Adrenal gland (tissue), 12 donors: ENCODE measurements around the gene CDH4. TPM values are rescaled to one million over a fixed set of nuclear protein-coding genes. Genes with fewer than 3 reads are reported as not detected.

Experiments used
- DNase-seq, 7 donors: peaks; one replicate each; pipeline ENCODE4 v3.0.0-alpha.2; 2019 to 2020
- H3K27ac ChIP-seq, 5 donors: fragments of 200-600 bp; sonication (generic) in 4 of 5; 1 replicate in 3 of 5; 2 replicates in 2 of 5; pipeline versions ENCODE4 v1.5.1 to v1.8.0; 2016 to 2020; ENCODE audit warnings: mild to moderate bottlenecking in 1 of 5
- H3K27me3 ChIP-seq: fragments of 200-600 bp; 2 replicates; pipeline ENCODE4 v1.8.0; 2021
- H3K36me3 ChIP-seq, 2 donors: fragments of 200-600 bp; replicated peaks in 1 of 2; 1 replicate in 1 of 2; 2 replicates in 1 of 2; pipeline versions ENCODE4 v1.5.1 to v1.8.0; 2018 to 2022
- H3K4me1 ChIP-seq, 2 donors: fragments of 200-600 bp; replicated peaks in 1 of 2; 1 replicate in 1 of 2; 2 replicates in 1 of 2; pipeline versions ENCODE4 v1.5.1 to v1.8.0; 2018 to 2021
- H3K4me3 ChIP-seq, 4 donors: fragments of 200-600 bp; sonication (generic) in 3 of 4; one replicate each; pipeline ENCODE4 v1.5.1; 2016 to 2018
- H3K9me3 ChIP-seq, 3 donors: fragments of 200-600 bp; sonication (generic) in 1 of 3; replicated peaks in 1 of 3; 1 replicate in 2 of 3; 2 replicates in 1 of 3; pipeline versions ENCODE4 v1.5.1 to v1.8.0; 2016 to 2021
- POLR2A ChIP-seq, 2 donors: fragments of 450-650 bp; IDR thresholded peaks; one replicate each; pipeline ENCODE4 v1.6.1; 2017; ENCODE audit warnings: antibody characterized with exemption in 2 of 2, mild to moderate bottlenecking in 2 of 2, moderate library complexity in 1 of 2
- WGBS, 4 donors: extraction: QIAGEN DNeasy Blood & Tissue Kit in 2 of 4; methylation state at CpG; one replicate each; pipeline versions ENCODE4 v1.1.5 to v1.1.7; 2013 to 2017; 5-methylcytosine and 5-hydroxymethylcytosine counted together
- intact Hi-C, 2 donors: fragments of 100-400 bp; cut with DNase I; formaldehyde crosslinking; loops; one replicate each; pipeline versions ENCODE4 v1.14.1 to v1.15.0; 2022 to 2023
- polyA plus RNA-seq, 3 donors: library from polyadenylated mRNA; stranded (reverse); fragments of 200-250 nt in 2 of 3; fragments of 350-450 nt in 1 of 3; fragmentation: Illumina TruSeq in 1 of 3; extraction: RNeasy Lipid Tissue Mini Kit (QIAGEN cat#74804) in 1 of 3; gene quantifications; one replicate each; pipeline ENCODE4 v1.2.3, GENCODE V29; 2013 to 2014
- total RNA-seq, 9 donors: library from RNA; depleted of rRNA in 4 of 9; stranded (reverse); fragments of >200 nt in 4 of 9; fragments of 120-200 nt in 1 of 9; fragmentation: NEBNext Ultra II Directional in 1 of 9; extraction: Animal tissue kit (Norgen Biotek cat#: 25700) in 1 of 9; gene quantifications; one replicate each; pipeline versions ENCODE4 v1.1.0 to v1.2.4, GENCODE V29; 2013 to 2023
- TF ChIP-seq, protein P1 (sequence below), 6 experiments: fragments of 450-650 bp in 4 of 6; fragments of 200-600 bp in 2 of 6; sonication (generic) in 1 of 6; IDR thresholded peaks; 1 replicate in 5 of 6; 2 replicates in 1 of 6; pipeline versions ENCODE4 v1.5.1 to v1.8.0; 2016 to 2021; ENCODE audit warnings: antibody characterized with exemption in 6 of 6, mild to moderate bottlenecking in 2 of 6, moderate library complexity in 1 of 6
- donor health status: healthy with polysubstance abuse.
- donor health status: Bipolar disorder and iron deficiency.
- donor health status: DM: yes; HTN: yes; CAD: no.
- donor health status: DM: no; HTN: no; CAD: no.
- donor health status: DM: no; HTN: no; CAD: no.
- donor health status: DM: yes; HTN: yes; CAD: no.

The CDH4 gene
- total and polyA plus RNA-seq, 12 donors: 0.08 to 0.53 (median 0.20) TPM; not detected in 3

DNA sequence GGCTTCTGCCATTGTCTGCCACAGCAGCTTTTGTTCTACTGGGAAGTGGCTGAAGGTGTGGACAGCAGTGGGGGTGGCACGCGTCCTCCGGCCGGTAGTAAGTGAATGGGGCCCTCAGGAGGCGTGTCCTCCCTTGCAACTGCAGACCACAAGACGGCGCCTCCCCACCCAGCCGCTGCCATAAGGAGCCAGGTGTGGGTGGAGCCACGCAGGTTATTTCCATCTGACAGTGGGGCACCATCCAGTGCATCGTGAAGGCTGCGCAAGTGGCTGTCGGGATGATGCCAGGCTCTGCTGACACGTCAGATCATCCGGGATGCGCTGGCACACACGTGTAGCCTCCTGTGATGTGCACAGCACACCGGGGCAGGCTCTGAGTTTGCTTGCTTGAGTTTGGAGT, 379.7 kb downstream of the CDH4 start:
- no peak overlapping the region for H3K27ac ChIP-seq
- no peak for DNase-seq
- H3K9me3 ChIP-seq: no peaks in the 10 kb centered on the region
- TF ChIP-seq POLR2A (IDR thresholded peaks at IDR 0.05): no peak
- no peaks in the 10 kb centered on the region for H3K4me1 ChIP-seq
- no peak overlapping the region for H3K4me3 ChIP-seq
- intact Hi-C loops: no loop called here
- 72 to 81% (median 73%) methylated on average over 12 to 17 of the region's 17 CpGs for WGBS, 4 donors
- no peaks in the 10 kb centered on the region for H3K36me3 ChIP-seq
- no peaks in the 10 kb centered on the region for H3K27me3 ChIP-seq

DNA sequence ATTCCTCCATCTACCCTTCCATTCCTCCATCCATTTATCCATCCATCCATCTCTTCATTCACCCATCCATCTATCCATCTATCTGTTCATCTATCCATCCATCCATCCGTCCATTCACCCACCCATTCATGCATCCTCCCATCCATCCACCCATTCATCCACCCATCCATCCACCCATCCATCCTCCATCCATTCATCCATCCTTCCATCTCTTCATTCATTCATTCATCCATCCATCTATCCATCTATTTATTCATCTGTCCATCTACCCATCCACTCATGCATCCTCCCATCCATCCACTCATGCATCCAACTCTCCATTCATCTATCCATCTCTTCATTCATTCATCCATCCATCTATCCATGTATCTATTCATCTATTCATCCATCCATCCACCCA, 380.9 kb downstream of the CDH4 start:
- Histone ChIP-seq H3K36me3 (no peaks in the 10 kb centered on the region), H3K27ac (no peak overlapping the region), H3K4me3 (no peak overlapping the region), H3K4me1 (no peaks in the 10 kb centered on the region), H3K27me3 (no peaks in the 10 kb centered on the region), H3K9me3 (no peaks in the 10 kb centered on the region)
- TF ChIP-seq, protein P1, sequence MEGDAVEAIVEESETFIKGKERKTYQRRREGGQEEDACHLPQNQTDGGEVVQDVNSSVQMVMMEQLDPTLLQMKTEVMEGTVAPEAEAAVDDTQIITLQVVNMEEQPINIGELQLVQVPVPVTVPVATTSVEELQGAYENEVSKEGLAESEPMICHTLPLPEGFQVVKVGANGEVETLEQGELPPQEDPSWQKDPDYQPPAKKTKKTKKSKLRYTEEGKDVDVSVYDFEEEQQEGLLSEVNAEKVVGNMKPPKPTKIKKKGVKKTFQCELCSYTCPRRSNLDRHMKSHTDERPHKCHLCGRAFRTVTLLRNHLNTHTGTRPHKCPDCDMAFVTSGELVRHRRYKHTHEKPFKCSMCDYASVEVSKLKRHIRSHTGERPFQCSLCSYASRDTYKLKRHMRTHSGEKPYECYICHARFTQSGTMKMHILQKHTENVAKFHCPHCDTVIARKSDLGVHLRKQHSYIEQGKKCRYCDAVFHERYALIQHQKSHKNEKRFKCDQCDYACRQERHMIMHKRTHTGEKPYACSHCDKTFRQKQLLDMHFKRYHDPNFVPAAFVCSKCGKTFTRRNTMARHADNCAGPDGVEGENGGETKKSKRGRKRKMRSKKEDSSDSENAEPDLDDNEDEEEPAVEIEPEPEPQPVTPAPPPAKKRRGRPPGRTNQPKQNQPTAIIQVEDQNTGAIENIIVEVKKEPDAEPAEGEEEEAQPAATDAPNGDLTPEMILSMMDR (IDR thresholded peaks at IDR 0.05): no peak
- no peak for TF ChIP-seq POLR2A (IDR thresholded peaks at IDR 0.05)
- 54 to 68% (median 62%) methylated on average over 1 of the region's 1 CpG for WGBS, 4 donors
- no peak for DNase-seq
- intact Hi-C loops: no loop called here

DNA sequence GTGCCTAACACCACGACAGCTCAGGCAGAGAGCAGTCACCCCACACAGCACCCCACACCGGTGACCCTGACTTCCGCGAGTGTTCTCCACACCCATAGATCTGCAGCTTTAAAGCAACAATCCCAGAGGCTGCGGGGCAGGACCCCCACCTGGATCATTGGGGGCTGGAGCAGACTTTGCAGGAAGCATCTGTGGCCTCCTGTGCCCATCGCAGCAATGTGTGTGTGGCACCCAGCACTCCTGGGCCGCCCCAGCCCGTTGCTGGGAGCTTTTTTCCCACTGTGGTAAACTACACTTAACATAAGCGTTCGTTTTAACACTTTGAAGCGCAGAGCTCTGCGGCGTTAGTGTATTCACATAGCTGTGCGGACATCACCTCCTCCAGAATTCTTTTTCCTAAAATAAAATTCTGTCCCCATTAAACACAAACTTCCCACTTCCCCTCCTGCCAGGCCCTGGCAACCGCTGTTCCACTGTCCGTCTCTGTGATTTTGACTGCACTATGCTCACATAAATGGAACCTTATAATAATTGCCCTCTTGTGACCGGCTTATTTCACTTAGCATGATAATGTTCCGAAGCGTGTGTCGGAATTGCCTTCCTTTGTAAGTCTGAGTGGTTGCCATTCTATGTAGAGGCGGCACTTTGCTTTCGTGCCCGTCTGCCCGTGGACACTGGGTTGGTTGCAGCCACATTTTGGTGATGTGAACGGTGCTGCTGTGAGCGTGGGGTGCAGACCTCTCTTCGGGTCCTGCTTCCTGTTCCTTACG, 382.5 kb downstream of the CDH4 start:
- no peaks in the 10 kb centered on the region for H3K4me1 ChIP-seq
- no peaks in the 10 kb centered on the region for H3K27me3 ChIP-seq
- TF ChIP-seq POLR2A (IDR thresholded peaks at IDR 0.05): no peak
- TF ChIP-seq, protein P1 (IDR thresholded peaks at IDR 0.05): no peak
- H3K36me3 ChIP-seq: no peaks in the 10 kb centered on the region
- H3K9me3 ChIP-seq: no peaks in the 10 kb centered on the region
- DNase-seq: no peak
- WGBS, 4 donors: 80 to 88% (median 85%) methylated on average over 24 to 28 of the region's 28 CpGs
- intact Hi-C loops: no loop called here
- no peak overlapping the region for H3K27ac ChIP-seq
- H3K4me3 ChIP-seq: no peak overlapping the region

DNA sequence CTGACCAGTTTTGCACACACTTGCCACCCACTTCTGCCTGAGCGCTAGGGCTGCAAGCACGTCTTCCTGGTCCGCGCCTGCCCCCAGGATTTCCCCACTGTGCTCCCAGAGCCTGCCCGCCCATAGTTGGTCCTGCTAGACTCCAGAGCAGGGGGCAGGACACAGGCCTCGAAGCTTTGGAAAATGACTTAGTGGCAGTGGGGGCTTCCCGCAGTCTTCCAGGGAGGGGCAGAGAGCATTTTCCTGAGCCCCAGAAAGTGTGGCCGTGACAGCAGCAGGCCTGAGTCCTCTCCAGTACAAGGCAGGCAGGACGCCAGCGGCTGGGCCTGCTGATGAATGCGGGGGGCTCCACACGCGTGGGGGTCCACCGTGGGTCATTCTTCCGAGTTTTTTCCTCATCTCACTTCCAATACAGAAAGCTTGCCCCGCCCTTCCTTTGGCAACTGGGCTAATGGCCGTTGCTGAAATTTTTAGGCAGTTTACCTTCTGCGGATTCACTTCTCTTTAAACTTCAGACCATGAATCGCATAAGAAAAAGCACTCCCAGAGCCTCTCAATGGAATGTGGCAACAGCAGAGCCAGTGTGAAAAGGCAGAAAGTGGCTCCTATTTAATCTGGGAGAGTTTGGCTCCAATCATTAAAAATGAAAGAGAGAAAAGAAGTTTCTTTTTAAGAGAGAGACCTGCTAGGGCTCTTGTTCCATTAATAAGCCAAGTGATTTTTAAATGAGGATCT, 383.8 kb downstream of the CDH4 start:
- 72 to 75% (median 73%) methylated on average over 15 to 19 of the region's 19 CpGs for WGBS, 4 donors
- H3K27me3 ChIP-seq: no peaks in the 10 kb centered on the region
- H3K27ac ChIP-seq: no peak overlapping the region
- no peak overlapping the region for H3K4me3 ChIP-seq
- DNase-seq: no peak
- intact Hi-C loops: no loop called here
- no peaks in the 10 kb centered on the region for H3K9me3 ChIP-seq
- H3K36me3 ChIP-seq: no peaks in the 10 kb centered on the region
- H3K4me1 ChIP-seq: no peaks in the 10 kb centered on the region
- TF ChIP-seq, protein P1 (IDR thresholded peaks at IDR 0.05): no peak
- TF ChIP-seq POLR2A (IDR thresholded peaks at IDR 0.05): no peak
